Esophagus squamous epithelium (tissue), 5 donors: Measurements from ENCODE around the gene FGD2. TPM values are rescaled to one million over a fixed set of nuclear protein-coding genes. Genes with fewer than 3 reads are reported as not detected.
A peak's percentile ranks its signal among the peaks of the same experiment; 100 is the strongest.

ENCODE experiments used
- DNase-seq: peaks from one replicate; lab custom pipeline; 2025; lab: John Stamatoyannopoulos, UW
- H3K27ac ChIP-seq, 4 donors: fragments of 200-600 bp; sonication (generic); one replicate each; pipeline ENCODE4 v1.5.1; 2016 to 2019; ENCODE audit warnings: mild to moderate bottlenecking in 1 of 4
- H3K27me3 ChIP-seq, 4 donors: fragments of 200-600 bp; sonication (generic); 1 replicate in 3 of 4; 2 replicates in 1 of 4; pipeline versions ENCODE4 v1.5.1 to v1.6.0; 2017 to 2021; ENCODE audit warnings: antibody characterized with exemption in 1 of 4
- H3K36me3 ChIP-seq, 3 donors: fragments of 200-600 bp; sonication (generic); one replicate each; pipeline ENCODE4 v1.5.1; 2016 to 2019
- H3K4me1 ChIP-seq, 3 donors: fragments of 200-600 bp; sonication (generic); one replicate each; pipeline ENCODE4 v1.5.1; 2017 to 2019
- H3K4me3 ChIP-seq, 4 donors: fragments of 200-600 bp; sonication (generic); 1 replicate in 3 of 4; 2 replicates in 1 of 4; pipeline ENCODE4 v1.5.1; 2016 to 2019; ENCODE audit warnings: mild to moderate bottlenecking in 2 of 4, moderate library complexity in 1 of 4
- H3K9me3 ChIP-seq, 3 donors: fragments of 200-600 bp; sonication (generic); one replicate each; pipeline ENCODE4 v1.5.1; 2016 to 2019
- POLR2A ChIP-seq, 4 donors: fragments of 450-650 bp; IDR thresholded peaks; one replicate each; pipeline ENCODE4 v1.6.1; 2017; ENCODE audit warnings: antibody characterized with exemption in 4 of 4, mild to moderate bottlenecking in 4 of 4, moderate library complexity in 3 of 4
- WGBS, 2 donors: methylation state at CpG; one replicate each; pipeline ENCODE4 v1.1.5; 2018; 5-methylcytosine and 5-hydroxymethylcytosine counted together
- intact Hi-C: fragments of 100-400 bp; cut with DNase I; formaldehyde crosslinking; loops from one replicate; pipeline ENCODE4 v1.15.0; 2022
- total RNA-seq, 4 donors: library from RNA; depleted of rRNA; stranded (reverse); fragments of >200 nt; gene quantifications; one replicate each; pipeline ENCODE4 v1.1.0, GENCODE V29; 2016
- TF ChIP-seq, protein P1 (sequence below), 6 experiments: fragments of 450-650 bp in 4 of 6; fragments of 200-600 bp in 2 of 6; sonication (generic) in 2 of 6; IDR thresholded peaks; one replicate each; pipeline ENCODE4 v1.5.1; 2016 to 2019; ENCODE audit warnings: antibody characterized with exemption in 6 of 6, mild to moderate bottlenecking in 4 of 6, moderate library complexity in 4 of 6
- donor health status: DM: yes; HTN: yes; CAD: no.

The FGD2 gene
- total RNA-seq, 4 donors from 2014 or later = 2.6 to 13.4 (median 5.3) TPM

DNA sequence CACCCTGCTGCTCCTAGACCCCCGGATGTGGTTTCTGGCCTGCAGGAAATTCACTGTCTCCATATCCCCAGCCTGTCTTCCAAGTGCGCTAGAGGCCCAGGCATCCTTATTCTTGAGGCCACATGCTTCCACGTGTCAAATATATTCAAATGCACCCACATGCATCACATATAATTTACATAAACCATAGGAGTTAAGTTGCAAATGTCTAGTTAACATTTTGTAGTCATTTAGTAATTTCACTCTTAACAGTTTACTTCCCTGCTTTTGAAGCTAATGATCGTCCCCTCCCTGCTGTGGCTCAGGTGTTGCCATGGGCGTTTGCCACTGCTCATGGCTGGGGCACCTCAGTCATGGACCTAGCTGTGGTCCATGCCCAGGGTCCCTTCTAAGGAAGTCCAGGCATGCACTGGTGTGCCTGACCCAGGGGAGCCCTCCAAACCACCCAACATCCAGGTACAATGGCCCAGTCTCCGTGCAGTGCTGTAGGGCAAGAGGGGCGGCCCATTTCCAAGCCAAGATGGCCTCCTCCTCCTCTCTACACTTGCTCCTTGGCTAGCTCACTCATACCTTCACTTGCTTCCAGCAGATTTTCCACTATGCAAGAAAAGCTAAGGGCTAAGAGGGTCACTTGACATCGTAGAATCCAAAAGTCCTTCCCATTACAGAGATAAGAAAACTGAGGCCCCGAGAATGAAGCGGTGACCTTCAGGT, 42.4 kb downstream of the FGD2 start:
- H3K9me3 ChIP-seq = no peaks in the 10 kb centered on the region
- H3K4me3 ChIP-seq = no peak overlapping the region
- no peaks in the 10 kb centered on the region for H3K27me3 ChIP-seq
- TF ChIP-seq POLR2A (IDR thresholded peaks at IDR 0.05) = no peak
- TF ChIP-seq, protein P1, sequence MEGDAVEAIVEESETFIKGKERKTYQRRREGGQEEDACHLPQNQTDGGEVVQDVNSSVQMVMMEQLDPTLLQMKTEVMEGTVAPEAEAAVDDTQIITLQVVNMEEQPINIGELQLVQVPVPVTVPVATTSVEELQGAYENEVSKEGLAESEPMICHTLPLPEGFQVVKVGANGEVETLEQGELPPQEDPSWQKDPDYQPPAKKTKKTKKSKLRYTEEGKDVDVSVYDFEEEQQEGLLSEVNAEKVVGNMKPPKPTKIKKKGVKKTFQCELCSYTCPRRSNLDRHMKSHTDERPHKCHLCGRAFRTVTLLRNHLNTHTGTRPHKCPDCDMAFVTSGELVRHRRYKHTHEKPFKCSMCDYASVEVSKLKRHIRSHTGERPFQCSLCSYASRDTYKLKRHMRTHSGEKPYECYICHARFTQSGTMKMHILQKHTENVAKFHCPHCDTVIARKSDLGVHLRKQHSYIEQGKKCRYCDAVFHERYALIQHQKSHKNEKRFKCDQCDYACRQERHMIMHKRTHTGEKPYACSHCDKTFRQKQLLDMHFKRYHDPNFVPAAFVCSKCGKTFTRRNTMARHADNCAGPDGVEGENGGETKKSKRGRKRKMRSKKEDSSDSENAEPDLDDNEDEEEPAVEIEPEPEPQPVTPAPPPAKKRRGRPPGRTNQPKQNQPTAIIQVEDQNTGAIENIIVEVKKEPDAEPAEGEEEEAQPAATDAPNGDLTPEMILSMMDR (IDR thresholded peaks at IDR 0.05) = no peak
- peaks cover 33 to 49% (median 39%) of the 10 kb centered on the region in 3 donors for H3K4me1 ChIP-seq
- 81 to 85% methylated on average over 8 to 9 of the region's 10 CpGs for WGBS, 2 donors
- H3K27ac ChIP-seq = no peak overlapping the region
- no peaks in the 10 kb centered on the region for H3K36me3 ChIP-seq
- intact Hi-C loops = no loop called here
- no peak for DNase-seq

DNA sequence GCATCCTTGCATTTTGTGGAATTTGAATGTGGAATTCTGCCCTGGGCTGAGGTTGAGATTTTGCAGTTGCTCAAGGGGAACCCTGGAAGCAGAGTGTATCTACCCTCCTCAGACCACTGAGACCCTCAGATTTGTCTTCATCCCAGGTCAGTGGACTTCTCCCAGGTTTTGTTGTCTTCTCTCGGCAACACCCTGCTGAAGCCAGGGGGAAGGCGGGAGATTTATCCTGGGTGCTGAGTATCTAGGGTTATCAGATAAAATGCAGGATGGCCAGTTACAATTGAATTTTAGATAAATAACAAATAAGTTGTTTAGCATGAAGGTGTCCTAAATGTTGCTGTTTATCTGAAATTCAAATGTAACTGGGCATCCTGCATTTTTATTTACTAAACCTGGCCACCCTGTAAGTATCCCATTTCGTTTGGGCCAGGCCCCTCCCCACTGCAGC, 43.0 kb downstream of the FGD2 start:
- Histone ChIP-seq H3K9me3 (no peaks in the 10 kb centered on the region), H3K36me3 (no peaks in the 10 kb centered on the region), H3K4me3 (no peak overlapping the region), H3K4me1 (peaks cover 33 to 49% (median 39%) of the 10 kb centered on the region in 3 donors), H3K27me3 (no peaks in the 10 kb centered on the region), H3K27ac (peak overlapping the region in 3 of 4 donors; percentile 67 to 83 (median 71))
- 24 to 33% methylated on average over 2 to 3 of the region's 3 CpGs for WGBS, 2 donors
- TF ChIP-seq, protein P1 (IDR thresholded peaks at IDR 0.05) = no peak
- no peak for TF ChIP-seq POLR2A (IDR thresholded peaks at IDR 0.05)
- DNase-seq = no peak
- intact Hi-C loops = no loop called here

DNA sequence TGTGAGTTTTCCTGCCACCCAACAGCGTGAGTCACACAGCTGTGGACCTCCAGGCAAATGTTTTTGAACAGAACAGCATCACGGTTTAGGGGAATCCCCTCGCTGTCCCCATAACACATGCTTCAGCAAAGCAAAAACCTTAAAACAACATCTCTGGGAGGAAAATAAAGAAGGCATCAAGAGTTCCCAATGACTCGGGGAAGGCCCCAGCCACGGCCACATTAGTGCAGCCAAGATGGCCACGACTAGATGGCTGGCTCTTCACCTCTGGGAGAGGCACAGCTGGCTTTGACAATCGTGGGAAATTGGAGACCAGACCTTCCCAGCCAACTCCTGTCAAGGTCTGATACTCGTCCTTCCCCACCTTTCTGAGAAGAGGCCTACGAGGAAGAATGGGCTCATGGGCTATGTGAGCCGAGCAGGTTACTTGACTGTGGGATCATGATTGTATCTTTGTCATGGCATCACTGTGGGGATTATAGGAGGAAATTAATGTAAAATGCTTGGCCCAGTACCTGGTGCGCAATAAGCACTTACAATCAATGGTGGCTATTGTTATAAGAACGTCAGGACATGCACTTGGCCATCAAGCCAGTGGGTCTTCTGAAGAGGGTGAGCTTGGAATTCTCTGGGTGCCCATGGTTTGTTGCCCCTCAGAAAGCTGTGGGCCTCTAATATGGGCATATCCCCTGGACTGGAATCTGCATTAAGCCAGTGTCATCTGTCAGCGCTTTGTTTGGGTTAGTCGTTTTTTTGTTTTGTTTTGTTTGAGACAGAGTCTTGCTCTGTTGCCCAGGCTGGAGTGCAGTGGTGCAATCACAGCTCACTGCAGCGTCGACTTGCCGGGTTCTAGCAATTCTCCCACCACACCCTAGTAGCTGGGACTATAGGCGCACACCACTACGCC, 43.6 kb downstream of the FGD2 start:
- no peaks in the 10 kb centered on the region for H3K9me3 ChIP-seq
- no peak overlapping the region for H3K4me3 ChIP-seq
- WGBS, 2 donors = 36 to 47% methylated on average over 14 to 18 of the region's 19 CpGs
- intact Hi-C loops = no loop called here
- H3K4me1 ChIP-seq = peaks cover 33 to 49% (median 39%) of the 10 kb centered on the region in 3 donors
- DNase-seq = peak; percentile 22
- H3K27me3 ChIP-seq = no peaks in the 10 kb centered on the region
- H3K27ac ChIP-seq = peak overlapping the region; percentile 53 to 83 (median 69)
- no peaks in the 10 kb centered on the region for H3K36me3 ChIP-seq
- TF ChIP-seq, protein P1 (IDR thresholded peaks at IDR 0.05) = no peak
- TF ChIP-seq POLR2A (IDR thresholded peaks at IDR 0.05) = no peak

DNA sequence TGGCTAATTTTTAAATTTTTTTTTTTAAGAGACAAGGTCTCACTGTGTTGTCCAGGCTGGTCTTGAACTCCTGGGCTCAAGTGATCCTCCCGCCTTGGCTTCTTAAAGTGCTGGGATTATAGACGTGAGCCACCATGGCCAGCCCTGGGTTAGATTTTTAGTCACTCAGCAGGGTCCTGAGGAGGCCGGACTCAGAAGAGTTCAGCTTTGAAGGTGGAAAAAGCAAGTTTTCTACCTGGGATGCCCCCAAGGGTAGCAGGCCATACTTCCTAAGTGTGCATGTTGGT, 44.2 kb downstream of the FGD2 start:
- H3K4me3 ChIP-seq = no peak overlapping the region
- H3K36me3 ChIP-seq = no peaks in the 10 kb centered on the region
- DNase-seq = no peak
- intact Hi-C loops = loop anchor here (10.0 kb wide), 1 partner anchor 155 kb away; no protein-coding TSS in a partner anchor
- no peak for TF ChIP-seq POLR2A (IDR thresholded peaks at IDR 0.05)
- TF ChIP-seq, protein P1 (IDR thresholded peaks at IDR 0.05) = no peak
- H3K4me1 ChIP-seq = peaks cover 33 to 52% (median 39%) of the 10 kb centered on the region in 3 donors
- H3K27ac ChIP-seq = peak overlapping the region; percentile 51 to 83 (median 62)
- H3K9me3 ChIP-seq = no peaks in the 10 kb centered on the region
- WGBS, 2 donors = 76 to 81% methylated on average over 2 to 3 of the region's 3 CpGs
- H3K27me3 ChIP-seq = no peaks in the 10 kb centered on the region
